B cell (primary cell): ENCODE measurements around the gene CHST11.

ENCODE experiments used
- CTCF ChIP-seq: fragments of 200-600 bp; IDR thresholded peaks from one replicate; pipeline ENCODE4 v1.8.0; 2022; ENCODE audit warnings: antibody characterized with exemption, mild to moderate bottlenecking
- EZH2 ChIP-seq: IDR thresholded peaks from 2 replicates; pipeline ENCODE4 v1.6.1; 2012; ENCODE audit warnings: borderline replicate concordance, low read depth, mild to moderate bottlenecking, moderate library complexity, low read length; ENCODE audit not compliant: insufficient read depth, poor library complexity, severe bottlenecking

- TF ChIP-seq EZH2 (no peak), CTCF (no peak)
Measured at GRCh38 chr12:104684884-104685283, 228.1 kb downstream of the CHST11 start.
